Measurements from ENCODE around the gene CRABP2. TPM values are rescaled to one million over a fixed set of nuclear protein-coding genes. Genes with fewer than 3 reads are reported as not detected.

The CRABP2 gene
- total RNA-seq, 2 donors from 2014 or later: 0.67 to 2.5 TPM

DNA sequence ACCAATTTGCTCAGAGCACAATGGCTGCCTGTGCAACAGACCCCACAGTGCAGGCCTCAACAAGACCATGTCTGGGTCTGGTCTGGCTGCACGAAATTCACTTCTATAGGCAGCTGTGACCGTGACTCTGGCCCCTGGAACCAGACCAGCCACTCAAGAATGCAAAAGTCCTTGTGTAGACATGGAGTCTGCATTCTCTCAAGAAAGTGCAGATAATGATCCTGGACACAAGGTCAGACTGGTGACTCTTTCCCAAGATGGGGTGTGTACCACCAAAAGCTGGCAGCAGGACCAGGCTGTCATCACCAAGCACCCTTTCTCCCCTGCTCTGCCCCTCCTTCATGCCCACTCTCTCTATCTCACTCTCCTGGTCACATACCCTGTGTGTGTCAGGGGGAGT lies 15.7 kb upstream of the CRABP2 start:
- Histone ChIP-seq H3K4me1 (peaks cover 0 to 17% of the 10 kb centered on the region in 2 donors), H3K4me3 (no peak overlapping the region), H3K36me3 (peaks cover 44% of the 10 kb centered on the region), H3K27ac (no peak overlapping the region), H3K9me3 (no peaks in the 10 kb centered on the region), H3K27me3 (no peaks in the 10 kb centered on the region)
- DNase-seq (ENCODE audit: low spot score): no peak
- TF ChIP-seq, protein P1, sequence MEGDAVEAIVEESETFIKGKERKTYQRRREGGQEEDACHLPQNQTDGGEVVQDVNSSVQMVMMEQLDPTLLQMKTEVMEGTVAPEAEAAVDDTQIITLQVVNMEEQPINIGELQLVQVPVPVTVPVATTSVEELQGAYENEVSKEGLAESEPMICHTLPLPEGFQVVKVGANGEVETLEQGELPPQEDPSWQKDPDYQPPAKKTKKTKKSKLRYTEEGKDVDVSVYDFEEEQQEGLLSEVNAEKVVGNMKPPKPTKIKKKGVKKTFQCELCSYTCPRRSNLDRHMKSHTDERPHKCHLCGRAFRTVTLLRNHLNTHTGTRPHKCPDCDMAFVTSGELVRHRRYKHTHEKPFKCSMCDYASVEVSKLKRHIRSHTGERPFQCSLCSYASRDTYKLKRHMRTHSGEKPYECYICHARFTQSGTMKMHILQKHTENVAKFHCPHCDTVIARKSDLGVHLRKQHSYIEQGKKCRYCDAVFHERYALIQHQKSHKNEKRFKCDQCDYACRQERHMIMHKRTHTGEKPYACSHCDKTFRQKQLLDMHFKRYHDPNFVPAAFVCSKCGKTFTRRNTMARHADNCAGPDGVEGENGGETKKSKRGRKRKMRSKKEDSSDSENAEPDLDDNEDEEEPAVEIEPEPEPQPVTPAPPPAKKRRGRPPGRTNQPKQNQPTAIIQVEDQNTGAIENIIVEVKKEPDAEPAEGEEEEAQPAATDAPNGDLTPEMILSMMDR (IDR thresholded peaks at IDR 0.05): no peak

- H3K4me1 ChIP-seq: no peaks in the 10 kb centered on the region
- H3K27me3 ChIP-seq: no peaks in the 10 kb centered on the region
- H3K4me3 ChIP-seq: no peak overlapping the region
- no peak for DNase-seq (ENCODE audit: low spot score)
- H3K9me3 ChIP-seq: no peaks in the 10 kb centered on the region
- peaks cover 17% of the 10 kb centered on the region for H3K36me3 ChIP-seq
- TF ChIP-seq, protein P1 (IDR thresholded peaks at IDR 0.05): no peak
- H3K27ac ChIP-seq: no peak overlapping the region
These were observed 12.0 kb upstream of the CRABP2 start for GRCh38 chr1:156717351-156717750.

DNA sequence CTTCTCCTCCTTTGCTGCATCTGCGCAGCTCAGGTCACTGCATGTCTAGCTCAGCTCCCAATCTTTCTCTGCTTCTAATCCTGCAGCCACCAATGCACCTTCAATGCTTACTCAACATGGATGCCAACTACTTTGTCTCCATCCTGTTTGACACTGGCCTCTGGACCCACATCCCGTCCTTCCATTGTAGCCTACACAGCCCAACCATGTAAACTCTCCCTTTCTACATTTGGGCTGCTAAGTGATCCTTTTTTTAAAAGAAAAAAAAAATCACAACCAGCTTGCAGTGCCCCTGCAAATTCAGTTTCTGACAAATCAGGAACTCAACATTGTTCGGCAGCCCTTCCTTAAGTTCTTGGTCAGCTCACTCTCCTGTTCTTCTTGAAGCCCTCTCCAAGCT lies 9.4 kb upstream of the CRABP2 start:
- Histone ChIP-seq H3K27me3 (no peaks in the 10 kb centered on the region), H3K27ac (no peak overlapping the region), H3K4me3 (no peak overlapping the region), H3K4me1 (peaks cover 0 to 5% of the 10 kb centered on the region in 2 donors), H3K9me3 (no peaks in the 10 kb centered on the region), H3K36me3 (no peaks in the 10 kb centered on the region)
- TF ChIP-seq, protein P1 (IDR thresholded peaks at IDR 0.05): no peak
- DNase-seq (ENCODE audit: low spot score): no peak

- TF ChIP-seq, protein P1 (IDR thresholded peaks at IDR 0.05): no peak
- Histone ChIP-seq H3K4me1 (peaks cover 0 to 11% of the 10 kb centered on the region in 2 donors), H3K27ac (no peak overlapping the region), H3K27me3 (no peaks in the 10 kb centered on the region), H3K9me3 (no peaks in the 10 kb centered on the region), H3K36me3 (no peaks in the 10 kb centered on the region), H3K4me3 (no peak overlapping the region)
- DNase-seq (ENCODE audit: low spot score): no peak
These were observed 7.2 kb upstream of the CRABP2 start for GRCh38 chr1:156712626-156713025.

DNA sequence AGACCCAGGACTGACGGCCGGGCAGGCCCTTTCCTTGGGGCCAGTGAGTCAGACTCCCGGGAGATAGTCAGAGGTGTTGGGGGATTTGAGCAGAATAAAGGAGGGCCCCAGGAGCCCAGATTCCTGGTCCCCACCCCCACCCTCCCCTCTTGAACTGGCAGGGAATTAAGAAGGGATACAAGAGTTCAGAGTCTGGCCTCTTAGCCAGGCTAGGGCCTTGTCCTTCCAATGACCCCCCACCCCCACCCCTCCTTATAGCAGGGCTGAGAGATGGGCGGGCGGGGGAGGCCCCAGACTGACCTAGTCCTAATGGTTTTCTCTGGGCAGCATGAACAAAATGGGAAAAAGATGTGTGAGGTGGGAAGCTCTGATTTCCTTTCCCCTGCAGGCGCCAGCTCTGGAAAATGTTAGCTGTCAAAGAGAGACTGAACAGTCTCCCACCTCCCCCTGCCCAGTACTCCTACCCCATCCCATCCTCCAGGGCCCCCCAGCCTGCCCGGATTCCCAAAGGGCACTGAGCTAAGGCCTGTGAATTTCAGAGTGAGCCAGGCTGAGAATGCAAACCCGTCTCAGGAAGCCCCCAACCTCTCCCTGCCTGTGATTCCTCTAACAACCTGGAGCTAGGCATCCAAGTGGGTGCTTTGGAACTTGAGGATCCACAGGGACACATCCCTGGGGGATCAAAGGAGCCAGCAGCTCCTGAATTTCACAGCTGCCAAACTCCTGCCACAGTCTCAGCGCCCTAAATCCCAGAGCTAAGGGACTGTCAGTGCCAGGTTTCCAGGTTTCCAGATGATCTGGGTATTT lies 5.8 kb upstream of the CRABP2 start:
- Histone ChIP-seq H3K4me3 (no peak overlapping the region), H3K36me3 (no peaks in the 10 kb centered on the region), H3K4me1 (peaks cover 0 to 24% of the 10 kb centered on the region in 2 donors), H3K9me3 (no peaks in the 10 kb centered on the region), H3K27me3 (no peaks in the 10 kb centered on the region), H3K27ac (no peak overlapping the region)
- TF ChIP-seq, protein P1 (IDR thresholded peaks at IDR 0.05): no peak
- no peak for DNase-seq (ENCODE audit: low spot score)

All from right atrium auricular region (tissue), 2 donors.